Measurements from ENCODE around the gene CENPX. TPM values are rescaled to one million over a fixed set of nuclear protein-coding genes. Genes with fewer than 3 reads are reported as not detected.
A peak's percentile ranks its signal among the peaks of the same experiment; 100 is the strongest.

The CENPX gene
- total and polyA plus RNA-seq, 2 of the 13 experiments (the other 11 are each of a cell fraction or from before 2014, with no cell fraction given) = 92.7 to 170 TPM

GRCh38 chr17:82055023-82055964 lies 32.6 kb upstream of the CENPX start:
- Histone ChIP-seq H3K36me3 (replicated peaks in 1 of 2; ENCODE audit: control insufficient read depth in 1 of 2, insufficient read depth in 2 of 2, low read length in 2 of 2) (peaks cover 31 to 47% of the 10 kb centered on the region in 2 experiments), H3K27ac (ENCODE audit: extremely low read length, insufficient read depth, low read length) (peak overlapping the region; percentile 91), H3K79me2 (ENCODE audit: insufficient read depth, low read length) (peaks cover 26% of the 10 kb centered on the region), H2AFZ (ENCODE audit: low read length) (no peak overlapping the region), H3K4me2 (ENCODE audit: low read depth, low read length) (no peak overlapping the region), H4K20me1 (ENCODE audit: insufficient read depth, low read length) (no peaks in the 10 kb centered on the region; the same call in 1 of the 2 replicates), H3K4me1 (ENCODE audit: insufficient read depth, low read length) (peaks cover 52% of the 10 kb centered on the region), H3K27me3 (ENCODE audit: control insufficient read depth in 1 of 2, insufficient read depth in 2 of 2, low read length in 2 of 2) (no peaks in the 10 kb centered on the region; a peak in 2 of 5 replicates), H3K9ac (ENCODE audit: insufficient read depth, low read depth, low read length) (no peak overlapping the region), H3K4me3 (replicated peaks in 1 of 3; ENCODE audit: insufficient read depth in 1 of 3, low read depth in 2 of 3, low read length in 3 of 3) (no peak overlapping the region), H3K9me3 (ENCODE audit: low read length) (no peaks in the 10 kb centered on the region)
- FAIRE-seq (no peak), DNase-seq (ENCODE audit: low spot score) (no peak), ATAC-seq (no peak)
- POLR2A ChIA-PET = interaction anchor here (1.6 to 3.1 kb wide), 3 partner anchors 8 to 18 kb away, joined by 3 to 28 read pairs (median 14); partner anchors contain the start of genes DCXR and DUS1L
- in situ Hi-C loops (cut with HindIII; ENCODE audit: extremely low pct_ligation_motif_present, low pct_unique_long_range_greater_than_20kb) = no loop called here
- CTCF ChIA-PET (ENCODE audit: low intra/inter-chr PET ratio, low total read pairs) = no interaction called here
- intact Hi-C loops (cut with micrococcal nuclease; ENCODE audit: unreplicated experiment) = no loop called here
- WGBS (ENCODE audit: low lambda C conversion rate) = 92% methylated on average over 19 of the region's 26 CpGs
- no TSS peak for BruUV-seq (replicated peaks)
- TF ChIP-seq MIXL1 (CRISPR knock-in tag; IDR thresholded peaks at IDR 0.05) = no peak
- TF ChIP-seq MAF1 (CRISPR knock-in tag; IDR thresholded peaks at IDR 0.05; ENCODE audit: borderline replicate concordance) = no peak
- TF ChIP-seq NBN (conservative IDR thresholded peaks at IDR 0.05) = no peak
- TF ChIP-seq, protein P1, sequence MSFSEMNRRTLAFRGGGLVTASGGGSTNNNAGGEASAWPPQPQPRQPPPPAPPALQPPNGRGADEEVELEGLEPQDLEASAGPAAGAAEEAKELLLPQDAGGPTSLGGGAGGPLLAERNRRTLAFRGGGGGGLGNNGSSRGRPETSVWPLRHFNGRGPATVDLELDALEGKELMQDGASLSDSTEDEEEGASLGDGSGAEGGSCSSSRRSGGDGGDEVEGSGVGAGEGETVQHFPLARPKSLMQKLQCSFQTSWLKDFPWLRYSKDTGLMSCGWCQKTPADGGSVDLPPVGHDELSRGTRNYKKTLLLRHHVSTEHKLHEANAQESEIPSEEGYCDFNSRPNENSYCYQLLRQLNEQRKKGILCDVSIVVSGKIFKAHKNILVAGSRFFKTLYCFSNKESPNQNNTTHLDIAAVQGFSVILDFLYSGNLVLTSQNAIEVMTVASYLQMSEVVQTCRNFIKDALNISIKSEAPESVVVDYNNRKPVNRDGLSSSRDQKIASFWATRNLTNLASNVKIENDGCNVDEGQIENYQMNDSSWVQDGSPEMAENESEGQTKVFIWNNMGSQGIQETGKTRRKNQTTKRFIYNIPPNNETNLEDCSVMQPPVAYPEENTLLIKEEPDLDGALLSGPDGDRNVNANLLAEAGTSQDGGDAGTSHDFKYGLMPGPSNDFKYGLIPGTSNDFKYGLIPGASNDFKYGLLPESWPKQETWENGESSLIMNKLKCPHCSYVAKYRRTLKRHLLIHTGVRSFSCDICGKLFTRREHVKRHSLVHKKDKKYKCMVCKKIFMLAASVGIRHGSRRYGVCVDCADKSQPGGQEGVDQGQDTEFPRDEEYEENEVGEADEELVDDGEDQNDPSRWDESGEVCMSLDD (CRISPR knock-in tag; IDR thresholded peaks at IDR 0.05; ENCODE audit: borderline replicate concordance) = no peak
- peak; percentile 29; the same call in 1 of the 2 replicates for TF ChIP-seq POLR2AphosphoS5 (IDR thresholded peaks at IDR 0.05; ENCODE audit: low read depth, low read length)
- no peak for TF ChIP-seq ZNF724P (CRISPR knock-in tag; IDR thresholded peaks at IDR 0.05; ENCODE audit: borderline replicate concordance)
- no peak for TF ChIP-seq POGZ (CRISPR knock-in tag; IDR thresholded peaks at IDR 0.05)
- TF ChIP-seq POLR2G (IDR thresholded peaks at IDR 0.05; ENCODE audit: low read depth, low read length) = peak; percentile 50
- no peak for TF ChIP-seq ZNF780A (CRISPR knock-in tag; IDR thresholded peaks at IDR 0.05)
- no peak; the same call in 1 of the 2 replicates for TF ChIP-seq GABPB1 (CRISPR knock-in tag; IDR thresholded peaks at IDR 0.05)
- no peak for TF ChIP-seq ZNF83 (CRISPR knock-in tag; IDR thresholded peaks at IDR 0.05; ENCODE audit: borderline replicate concordance)
- no peak for TF ChIP-seq CBFB (CRISPR knock-in tag; IDR thresholded peaks at IDR 0.05)
- TF ChIP-seq GMEB1 (CRISPR knock-in tag; IDR thresholded peaks at IDR 0.05; ENCODE audit: borderline replicate concordance) = no peak
- TF ChIP-seq RFX3 (CRISPR knock-in tag; IDR thresholded peaks at IDR 0.05) = no peak
- TF ChIP-seq ZC3H13 (CRISPR knock-in tag; IDR thresholded peaks at IDR 0.05) = 0 out of 2 replicates have a peak, but pooled peaks have one; percentile 7
- TF ChIP-seq ATF7 (IDR thresholded peaks at IDR 0.05) = no peak
- no peak for TF ChIP-seq ATF7 (CRISPR knock-in tag; IDR thresholded peaks at IDR 0.05)
- TF ChIP-seq IRF1 (CRISPR knock-in tag; IDR thresholded peaks at IDR 0.05; ENCODE audit: low read depth) = no peak
- no peak for TF ChIP-seq RARA (CRISPR knock-in tag; IDR thresholded peaks at IDR 0.05)

Measured in HepG2 (cell line).